Mammary epithelial cell (primary cell): Measurements from ENCODE around the gene LRGUK.

ENCODE experiments used
- EZH2 ChIP-seq: IDR thresholded peaks from 2 replicates; pipeline ENCODE4 v1.6.1; 2012; ENCODE audit warnings: low read length, inconsistent platforms, borderline replicate concordance
- TF ChIP-seq, protein P1 (sequence below), 2 donors: IDR thresholded peaks in 1 of 2; conservative IDR thresholded peaks in 1 of 2; 2 replicates each; pipeline ENCODE4 v1.5.1; 2011 to 2012; ENCODE audit warnings: inconsistent platforms in 2 of 2, low read length in 2 of 2, mild to moderate bottlenecking in 2 of 2, control low read depth in 1 of 2, low read depth in 1 of 2; ENCODE audit not compliant: insufficient read depth in 1 of 2; ENCODE audit errors: extremely low read depth in 1 of 2

DNA sequence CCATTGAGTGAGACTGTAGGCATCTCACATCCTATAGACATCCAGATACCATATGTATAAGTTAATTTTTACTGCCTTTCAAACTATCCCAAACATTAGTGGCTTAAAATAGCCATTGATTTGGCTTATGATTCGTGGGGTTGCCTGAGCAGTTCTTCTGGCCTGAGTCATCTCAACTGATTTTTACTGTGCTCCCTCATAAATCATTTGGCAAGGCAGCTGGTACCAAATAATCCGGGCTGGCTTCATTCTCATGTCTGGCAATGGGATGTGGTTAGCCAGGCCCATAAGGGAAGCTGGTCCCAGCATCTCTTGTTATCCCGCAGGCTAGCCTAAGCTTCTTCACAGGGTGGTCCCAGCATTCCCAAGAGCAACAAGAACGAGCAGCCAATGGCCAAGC is 6.7 kb upstream of the LRGUK start:
- TF ChIP-seq, protein P1, sequence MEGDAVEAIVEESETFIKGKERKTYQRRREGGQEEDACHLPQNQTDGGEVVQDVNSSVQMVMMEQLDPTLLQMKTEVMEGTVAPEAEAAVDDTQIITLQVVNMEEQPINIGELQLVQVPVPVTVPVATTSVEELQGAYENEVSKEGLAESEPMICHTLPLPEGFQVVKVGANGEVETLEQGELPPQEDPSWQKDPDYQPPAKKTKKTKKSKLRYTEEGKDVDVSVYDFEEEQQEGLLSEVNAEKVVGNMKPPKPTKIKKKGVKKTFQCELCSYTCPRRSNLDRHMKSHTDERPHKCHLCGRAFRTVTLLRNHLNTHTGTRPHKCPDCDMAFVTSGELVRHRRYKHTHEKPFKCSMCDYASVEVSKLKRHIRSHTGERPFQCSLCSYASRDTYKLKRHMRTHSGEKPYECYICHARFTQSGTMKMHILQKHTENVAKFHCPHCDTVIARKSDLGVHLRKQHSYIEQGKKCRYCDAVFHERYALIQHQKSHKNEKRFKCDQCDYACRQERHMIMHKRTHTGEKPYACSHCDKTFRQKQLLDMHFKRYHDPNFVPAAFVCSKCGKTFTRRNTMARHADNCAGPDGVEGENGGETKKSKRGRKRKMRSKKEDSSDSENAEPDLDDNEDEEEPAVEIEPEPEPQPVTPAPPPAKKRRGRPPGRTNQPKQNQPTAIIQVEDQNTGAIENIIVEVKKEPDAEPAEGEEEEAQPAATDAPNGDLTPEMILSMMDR (conservative IDR thresholded peaks at IDR 0.05 in 1 of 2, IDR thresholded peaks at IDR 0.05 in 1 of 2; ENCODE audit: extremely low read depth in 1 of 2, insufficient read depth in 1 of 2, low read depth in 1 of 2, low read length in 2 of 2) = no peak
- TF ChIP-seq EZH2 = no peak
